Spleen (tissue), 7 donors: Measurements from ENCODE around the gene CHD3.

ENCODE experiments used
- POLR2A ChIP-seq, 3 donors: fragments of 450-650 bp; IDR thresholded peaks; one replicate each; pipeline ENCODE4 v1.5.1; 2017; ENCODE audit warnings: antibody characterized with exemption in 3 of 3, mild to moderate bottlenecking in 1 of 3
- POLR2AphosphoS5 ChIP-seq, 3 donors: sonication (generic); formaldehyde crosslinking; IDR thresholded peaks; one replicate each; pipeline ENCODE4 v1.5.1; 2017; ENCODE audit warnings: antibody characterized with exemption in 3 of 3
- TF ChIP-seq, protein P1 (sequence below), 11 experiments: fragments of 200-600 bp in 7 of 11; fragments of 450-650 bp in 4 of 11; sonication (generic) in 4 of 11; IDR thresholded peaks in 8 of 11; conservative IDR thresholded peaks in 3 of 11; 1 replicate in 7 of 11; 2 replicates in 4 of 11; pipeline versions ENCODE4 v1.4.0 to v1.8.0; 2016 to 2021; ENCODE audit warnings: antibody characterized with exemption in 11 of 11, inconsistent platforms in 4 of 11, mild to moderate bottlenecking in 1 of 11
- donor health status: DM: no; HTN: no; CAD: no; lungs with moderate emphysema.
- donor health status: DM: no; HTN: no; CAD: no.
- donor health status: DM: no; HTN: no; CAD: no.

DNA sequence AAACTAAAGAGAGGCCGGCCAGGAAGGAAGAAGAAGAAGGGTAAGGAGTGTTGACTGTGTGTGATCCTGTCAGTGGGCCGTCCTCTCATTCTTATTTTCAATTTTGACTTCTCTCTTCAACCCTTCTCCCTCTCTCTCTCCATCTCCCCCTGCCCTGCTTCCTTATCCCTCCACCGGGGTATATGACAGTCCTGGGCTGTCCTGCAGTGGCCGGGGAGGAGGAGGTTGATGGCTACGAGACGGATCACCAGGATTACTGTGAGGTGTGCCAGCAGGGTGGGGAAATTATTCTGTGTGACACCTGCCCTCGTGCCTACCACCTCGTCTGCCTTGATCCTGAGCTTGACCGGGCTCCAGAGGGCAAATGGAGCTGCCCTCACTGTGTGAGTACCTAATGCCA lies 5.6 kb downstream of the CHD3 start:
- TF ChIP-seq, protein P1, sequence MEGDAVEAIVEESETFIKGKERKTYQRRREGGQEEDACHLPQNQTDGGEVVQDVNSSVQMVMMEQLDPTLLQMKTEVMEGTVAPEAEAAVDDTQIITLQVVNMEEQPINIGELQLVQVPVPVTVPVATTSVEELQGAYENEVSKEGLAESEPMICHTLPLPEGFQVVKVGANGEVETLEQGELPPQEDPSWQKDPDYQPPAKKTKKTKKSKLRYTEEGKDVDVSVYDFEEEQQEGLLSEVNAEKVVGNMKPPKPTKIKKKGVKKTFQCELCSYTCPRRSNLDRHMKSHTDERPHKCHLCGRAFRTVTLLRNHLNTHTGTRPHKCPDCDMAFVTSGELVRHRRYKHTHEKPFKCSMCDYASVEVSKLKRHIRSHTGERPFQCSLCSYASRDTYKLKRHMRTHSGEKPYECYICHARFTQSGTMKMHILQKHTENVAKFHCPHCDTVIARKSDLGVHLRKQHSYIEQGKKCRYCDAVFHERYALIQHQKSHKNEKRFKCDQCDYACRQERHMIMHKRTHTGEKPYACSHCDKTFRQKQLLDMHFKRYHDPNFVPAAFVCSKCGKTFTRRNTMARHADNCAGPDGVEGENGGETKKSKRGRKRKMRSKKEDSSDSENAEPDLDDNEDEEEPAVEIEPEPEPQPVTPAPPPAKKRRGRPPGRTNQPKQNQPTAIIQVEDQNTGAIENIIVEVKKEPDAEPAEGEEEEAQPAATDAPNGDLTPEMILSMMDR (IDR thresholded peaks at IDR 0.05 in 8 of 11, conservative IDR thresholded peaks at IDR 0.05 in 3 of 11): no peak
- TF ChIP-seq POLR2AphosphoS5 (IDR thresholded peaks at IDR 0.05): no peak
- TF ChIP-seq POLR2A (IDR thresholded peaks at IDR 0.05): no peak
